ENCODE measurements around the gene NCOA6. TPM values are rescaled to one million over a fixed set of nuclear protein-coding genes. Genes with fewer than 3 reads are reported as not detected.

Gene NCOA6
- total RNA-seq, 1 donor from 2014 or later = 42.5 TPM

- peaks cover 4% of the 10 kb centered on the region for H3K27me3 Mint-ChIP-seq (ENCODE audit: low read depth)
- H3K4me3 Mint-ChIP-seq = peak overlapping the region; percentile 95
- no peaks in the 10 kb centered on the region for H3K36me3 Mint-ChIP-seq
- no peak for TF ChIP-seq CTCF (IDR thresholded peaks at IDR 0.05; ENCODE audit: unreplicated experiment)
- DNase-seq (ENCODE audit: low spot score in 2 of 2, unreplicated experiment in 2 of 2) = peak in 1 of 2 experiments; percentile 60
- H3K4me1 Mint-ChIP-seq = peaks cover 13% of the 10 kb centered on the region
- no peaks in the 10 kb centered on the region for H3K9me3 Mint-ChIP-seq
- H3K27ac Mint-ChIP-seq = peak overlapping the region; percentile 95
These were observed 121.9 kb downstream of the NCOA6 start for GRCh38 chr20:34703424-34704176.

GRCh38 chr20:34703061-34703423 lies 122.4 kb downstream of the NCOA6 start:
- Mint-ChIP-seq H3K9me3 (no peaks in the 10 kb centered on the region), H3K27me3 (ENCODE audit: low read depth) (peaks cover 3% of the 10 kb centered on the region), H3K27ac (peak overlapping the region; percentile 39), H3K4me1 (peaks cover 11% of the 10 kb centered on the region), H3K4me3 (peak overlapping the region; percentile 95), H3K36me3 (no peaks in the 10 kb centered on the region)
- TF ChIP-seq CTCF (IDR thresholded peaks at IDR 0.05; ENCODE audit: unreplicated experiment) = no peak
- no peak for DNase-seq (ENCODE audit: low spot score in 2 of 2, unreplicated experiment in 2 of 2)

- Mint-ChIP-seq H3K4me1 (peaks cover 11% of the 10 kb centered on the region), H3K36me3 (no peaks in the 10 kb centered on the region), H3K27me3 (ENCODE audit: low read depth) (peaks cover 3% of the 10 kb centered on the region), H3K9me3 (no peaks in the 10 kb centered on the region), H3K27ac (no peak overlapping the region), H3K4me3 (peak overlapping the region; percentile 16)
- no peak for DNase-seq (ENCODE audit: low spot score in 2 of 2, unreplicated experiment in 2 of 2)
- no peak for TF ChIP-seq CTCF (IDR thresholded peaks at IDR 0.05; ENCODE audit: unreplicated experiment)
These were observed 123.9 kb downstream of the NCOA6 start for GRCh38 chr20:34701405-34702085.

- no peak overlapping the region for H3K27ac Mint-ChIP-seq
- no peaks in the 10 kb centered on the region for H3K27me3 Mint-ChIP-seq (ENCODE audit: low read depth)
- no peak for TF ChIP-seq CTCF (IDR thresholded peaks at IDR 0.05; ENCODE audit: unreplicated experiment)
These were observed 132.0 kb downstream of the NCOA6 start for GRCh38 chr20:34693414-34693813.

GRCh38 chr20:34691838-34692237 lies 133.6 kb downstream of the NCOA6 start:
- Mint-ChIP-seq H3K4me1 (no peaks in the 10 kb centered on the region), H3K27me3 (ENCODE audit: low read depth) (no peaks in the 10 kb centered on the region), H3K4me3 (no peak overlapping the region), H3K27ac (no peak overlapping the region), H3K36me3 (no peaks in the 10 kb centered on the region), H3K9me3 (no peaks in the 10 kb centered on the region)
- TF ChIP-seq CTCF (IDR thresholded peaks at IDR 0.05; ENCODE audit: unreplicated experiment) = no peak
- DNase-seq (ENCODE audit: low spot score in 2 of 2, unreplicated experiment in 2 of 2) = no peak

More at GRCh38 chr20:34693414-34693813, 132.0 kb downstream of the NCOA6 start:
- H3K4me1 Mint-ChIP-seq = no peaks in the 10 kb centered on the region
- no peak for DNase-seq (ENCODE audit: low spot score in 2 of 2, unreplicated experiment in 2 of 2)
- H3K4me3 Mint-ChIP-seq = no peak overlapping the region
- H3K36me3 Mint-ChIP-seq = no peaks in the 10 kb centered on the region
- no peaks in the 10 kb centered on the region for H3K9me3 Mint-ChIP-seq
